Caco-2 (cell line): ENCODE data around the gene MKNK2. TPM values are rescaled to one million over a fixed set of nuclear protein-coding genes. Genes with fewer than 3 reads are reported as not detected.

Source experiments
- BruUV-seq: library from RNA; stranded (reverse); fragments of 400-500 nt; replicated peaks from 2 replicates; lab custom pipeline; 2021; lab: Mats Ljungman, UMichigan
- CTCF ChIA-PET: fragments of 300-600 bp; sonication (Branson Sonifier 250); formaldehyde crosslinking; loops from one replicate; lab custom pipeline; 2022; ENCODE audit warnings: antibody characterized with exemption; lab: Charles Lee
- POLR2A ChIA-PET: fragments of 300-600 bp; sonication (Branson Sonifier 250); formaldehyde crosslinking; loops from one replicate; lab custom pipeline; 2022; ENCODE audit warnings: antibody characterized with exemption; lab: Charles Lee
- DNase-seq, 2 experiments: peaks; one replicate each; pipeline versions ENCODE4 v3.0.0 to v3.0.0-alpha.2; 2020 to 2022
- H3K27me3 ChIP-seq: replicated peaks from 2 replicates; pipeline ENCODE4 v1.6.0; 2011; ENCODE audit warnings: low read length; ENCODE audit not compliant: control insufficient read depth, insufficient read depth
- H3K36me3 ChIP-seq: 2 replicates; pipeline ENCODE4 v1.5.1; 2011; ENCODE audit warnings: low read length; ENCODE audit not compliant: control insufficient read depth, insufficient read depth
- H3K4me1 ChIP-seq: fragments of 250-450 bp; sonication (Bioruptor Pico); 2 replicates; pipeline ENCODE4 v1.5.1; 2020; ENCODE audit warnings: mild to moderate bottlenecking
- H3K4me3 ChIP-seq: 2 replicates; pipeline ENCODE4 v1.5.1; 2011; ENCODE audit warnings: low read depth, mild to moderate bottlenecking, control low read depth, low read length
- H3K9me3 ChIP-seq: fragments of 250-450 bp; sonication (Bioruptor Pico); 2 replicates; pipeline ENCODE4 v1.5.1; 2020; ENCODE audit warnings: mild to moderate bottlenecking, moderate library complexity
- H3K27ac Mint-ChIP-seq: one replicate; pipeline ENCODE4 v1.8.0; 2022; ENCODE audit warnings: mixed read lengths; ENCODE audit not compliant: unreplicated experiment
- H3K27me3 Mint-ChIP-seq: one replicate; pipeline ENCODE4 v1.8.0; 2022; ENCODE audit warnings: mixed read lengths; ENCODE audit not compliant: insufficient read depth, unreplicated experiment
- H3K36me3 Mint-ChIP-seq: one replicate; pipeline ENCODE4 v1.8.0; 2022; ENCODE audit warnings: mild to moderate bottlenecking, mixed read lengths; ENCODE audit not compliant: insufficient read depth, unreplicated experiment
- H3K4me1 Mint-ChIP-seq: one replicate; pipeline ENCODE4 v1.8.0; 2022; ENCODE audit warnings: low read depth, mixed read lengths; ENCODE audit not compliant: unreplicated experiment
- H3K4me3 Mint-ChIP-seq: one replicate; pipeline ENCODE4 v1.8.0; 2022; ENCODE audit warnings: mild to moderate bottlenecking, moderate library complexity, mixed read lengths; ENCODE audit not compliant: unreplicated experiment
- H3K9me3 Mint-ChIP-seq: one replicate; pipeline ENCODE4 v1.8.0; 2022; ENCODE audit warnings: mixed read lengths; ENCODE audit not compliant: unreplicated experiment
- intact Hi-C: fragments of 100-400 bp; cut with micrococcal nuclease; formaldehyde crosslinking; loops from one replicate; pipeline ENCODE4 v1.10.0; 2022; ENCODE audit not compliant: unreplicated experiment
- total RNA-seq: library from RNA; stranded (reverse); gene quantifications from 2 replicates; pipeline ENCODE4 v1.2.3, GENCODE V29; 2022
- TF ChIP-seq, protein P1 (sequence below), 2 experiments: fragments of 200-600 bp in 1 of 2; IDR thresholded peaks; 1 replicate in 1 of 2; 2 replicates in 1 of 2; pipeline versions ENCODE4 v1.5.1 to v1.8.0; 2011 to 2022; ENCODE audit warnings: antibody characterized with exemption in 1 of 2, control low read depth in 1 of 2, inconsistent platforms in 1 of 2, low read depth in 1 of 2, low read length in 1 of 2, mild to moderate bottlenecking in 1 of 2, moderate library complexity in 1 of 2; ENCODE audit not compliant: insufficient read depth in 1 of 2, severe bottlenecking in 1 of 2, unreplicated experiment in 1 of 2

Gene MKNK2
- total RNA-seq, 1 experiment from 2014 or later = 162 TPM

DNA sequence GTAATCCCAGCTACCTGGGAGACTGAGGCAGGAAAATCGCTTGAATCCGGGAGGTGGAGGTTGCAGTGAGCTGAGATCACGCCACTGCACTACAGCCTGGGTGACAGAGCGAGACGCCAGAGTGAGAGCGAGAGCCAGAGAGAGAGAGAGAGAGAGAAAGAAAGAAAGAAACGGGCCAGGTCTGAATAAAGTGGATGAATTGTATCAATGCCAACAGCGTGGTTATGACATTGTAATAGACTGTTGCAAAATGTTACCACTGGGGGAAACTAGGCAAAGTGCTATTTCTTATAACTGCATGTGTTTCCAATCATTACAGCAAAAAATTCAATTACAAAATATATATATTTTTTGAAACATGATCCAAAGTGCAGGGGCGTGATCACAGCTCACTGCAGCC lies 23.7 kb downstream of the MKNK2 start:
- intact Hi-C loops = no loop called here
- no peaks in the 10 kb centered on the region for H3K9me3 Mint-ChIP-seq
- Histone ChIP-seq H3K27me3 (no peaks in the 10 kb centered on the region), H3K4me1 (no peaks in the 10 kb centered on the region), H3K9me3 (peaks cover 4% of the 10 kb centered on the region), H3K36me3 (no peaks in the 10 kb centered on the region), H3K4me3 (no peak overlapping the region)
- CTCF ChIA-PET = no interaction called here
- H3K4me1 Mint-ChIP-seq = no peaks in the 10 kb centered on the region
- no peak overlapping the region for H3K27ac Mint-ChIP-seq
- no peak for DNase-seq
- no peaks in the 10 kb centered on the region for H3K27me3 Mint-ChIP-seq
- peaks cover 6% of the 10 kb centered on the region for H3K36me3 Mint-ChIP-seq
- H3K4me3 Mint-ChIP-seq = no peak overlapping the region
- BruUV-seq = no TSS peak
- TF ChIP-seq, protein P1, sequence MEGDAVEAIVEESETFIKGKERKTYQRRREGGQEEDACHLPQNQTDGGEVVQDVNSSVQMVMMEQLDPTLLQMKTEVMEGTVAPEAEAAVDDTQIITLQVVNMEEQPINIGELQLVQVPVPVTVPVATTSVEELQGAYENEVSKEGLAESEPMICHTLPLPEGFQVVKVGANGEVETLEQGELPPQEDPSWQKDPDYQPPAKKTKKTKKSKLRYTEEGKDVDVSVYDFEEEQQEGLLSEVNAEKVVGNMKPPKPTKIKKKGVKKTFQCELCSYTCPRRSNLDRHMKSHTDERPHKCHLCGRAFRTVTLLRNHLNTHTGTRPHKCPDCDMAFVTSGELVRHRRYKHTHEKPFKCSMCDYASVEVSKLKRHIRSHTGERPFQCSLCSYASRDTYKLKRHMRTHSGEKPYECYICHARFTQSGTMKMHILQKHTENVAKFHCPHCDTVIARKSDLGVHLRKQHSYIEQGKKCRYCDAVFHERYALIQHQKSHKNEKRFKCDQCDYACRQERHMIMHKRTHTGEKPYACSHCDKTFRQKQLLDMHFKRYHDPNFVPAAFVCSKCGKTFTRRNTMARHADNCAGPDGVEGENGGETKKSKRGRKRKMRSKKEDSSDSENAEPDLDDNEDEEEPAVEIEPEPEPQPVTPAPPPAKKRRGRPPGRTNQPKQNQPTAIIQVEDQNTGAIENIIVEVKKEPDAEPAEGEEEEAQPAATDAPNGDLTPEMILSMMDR (IDR thresholded peaks at IDR 0.05; ENCODE audit: insufficient read depth in 1 of 2, low read depth in 1 of 2, low read length in 1 of 2, severe bottlenecking in 1 of 2, unreplicated experiment in 1 of 2) = no peak
- POLR2A ChIA-PET = no interaction called here

DNA sequence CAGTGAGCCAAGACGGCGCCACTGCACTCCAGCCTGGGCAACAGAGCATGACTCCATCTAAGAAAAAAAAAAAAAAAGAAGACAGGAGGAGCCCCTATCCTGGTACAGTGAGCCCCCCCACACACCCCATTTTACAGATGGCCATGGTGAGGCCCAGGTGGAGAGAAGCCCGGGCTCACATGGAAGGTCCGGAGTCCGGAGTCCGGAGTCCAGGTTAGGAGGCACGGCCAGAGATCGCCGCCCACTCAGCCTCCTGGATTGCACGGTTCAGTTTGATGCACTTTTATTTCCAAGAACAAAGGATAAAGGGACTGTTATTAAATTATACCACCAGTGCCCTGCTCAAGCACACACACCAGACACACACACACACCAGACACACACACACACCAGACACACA lies 24.3 kb downstream of the MKNK2 start:
- CTCF ChIA-PET = no interaction called here
- no peaks in the 10 kb centered on the region for H3K27me3 Mint-ChIP-seq

DNA sequence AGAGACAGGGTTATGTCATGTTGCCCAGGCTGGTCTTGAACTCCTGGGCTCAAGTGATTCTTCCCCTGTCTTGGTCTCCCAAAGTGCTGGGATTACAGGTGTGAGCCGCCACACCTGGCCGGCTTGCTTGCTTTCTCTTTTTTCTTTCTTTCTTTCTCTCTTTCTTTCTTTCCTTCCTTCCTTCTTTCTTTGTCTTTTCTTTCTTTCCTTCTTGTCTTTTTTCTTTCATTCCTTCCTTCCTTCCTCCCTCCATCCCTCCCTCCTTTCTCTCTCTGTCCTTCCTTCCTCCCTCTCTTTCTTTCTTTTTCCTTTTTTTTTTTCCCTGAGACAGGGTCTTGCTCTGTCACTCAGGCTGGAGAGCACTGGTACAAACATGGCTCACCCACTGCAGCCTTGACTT lies 28.8 kb downstream of the MKNK2 start:
- ChIA-PET POLR2A (no interaction called here), CTCF (no interaction called here)
- Histone ChIP-seq H3K4me1 (peaks cover 5% of the 10 kb centered on the region), H3K36me3 (no peaks in the 10 kb centered on the region), H3K4me3 (no peak overlapping the region), H3K27me3 (no peaks in the 10 kb centered on the region), H3K9me3 (peaks cover 4% of the 10 kb centered on the region)
- Mint-ChIP-seq H3K4me1 (no peaks in the 10 kb centered on the region), H3K27me3 (no peaks in the 10 kb centered on the region), H3K36me3 (peaks cover 6% of the 10 kb centered on the region), H3K27ac (no peak overlapping the region), H3K4me3 (no peak overlapping the region), H3K9me3 (no peaks in the 10 kb centered on the region)
- BruUV-seq = no TSS peak
- DNase-seq = no peak
- TF ChIP-seq, protein P1 (IDR thresholded peaks at IDR 0.05; ENCODE audit: insufficient read depth in 1 of 2, low read depth in 1 of 2, low read length in 1 of 2, severe bottlenecking in 1 of 2, unreplicated experiment in 1 of 2) = no peak
- intact Hi-C loops = no loop called here

More for the DNA sequence above, 24.3 kb downstream of the MKNK2 start:
- Histone ChIP-seq H3K4me3 (no peak overlapping the region), H3K36me3 (no peaks in the 10 kb centered on the region), H3K9me3 (peaks cover 4% of the 10 kb centered on the region), H3K4me1 (no peaks in the 10 kb centered on the region), H3K27me3 (no peaks in the 10 kb centered on the region)
- no TSS peak for BruUV-seq
- no peaks in the 10 kb centered on the region for H3K9me3 Mint-ChIP-seq
- POLR2A ChIA-PET = no interaction called here
- DNase-seq = no peak
- TF ChIP-seq, protein P1 (IDR thresholded peaks at IDR 0.05; ENCODE audit: insufficient read depth in 1 of 2, low read depth in 1 of 2, low read length in 1 of 2, severe bottlenecking in 1 of 2, unreplicated experiment in 1 of 2) = no peak
- H3K4me1 Mint-ChIP-seq = no peaks in the 10 kb centered on the region
- peaks cover 6% of the 10 kb centered on the region for H3K36me3 Mint-ChIP-seq
- no peak overlapping the region for H3K27ac Mint-ChIP-seq
- no peak overlapping the region for H3K4me3 Mint-ChIP-seq
- intact Hi-C loops = no loop called here
